GM19455 (cell line): ENCODE data around the gene COQ8B.

Experiments used
- ATAC-seq: cut with Tn5 transposase; IDR thresholded peaks from one replicate; pipeline ENCODE4 v1.9.1; 2021; ENCODE audit not compliant: unreplicated experiment

The COQ8B gene

DNA sequence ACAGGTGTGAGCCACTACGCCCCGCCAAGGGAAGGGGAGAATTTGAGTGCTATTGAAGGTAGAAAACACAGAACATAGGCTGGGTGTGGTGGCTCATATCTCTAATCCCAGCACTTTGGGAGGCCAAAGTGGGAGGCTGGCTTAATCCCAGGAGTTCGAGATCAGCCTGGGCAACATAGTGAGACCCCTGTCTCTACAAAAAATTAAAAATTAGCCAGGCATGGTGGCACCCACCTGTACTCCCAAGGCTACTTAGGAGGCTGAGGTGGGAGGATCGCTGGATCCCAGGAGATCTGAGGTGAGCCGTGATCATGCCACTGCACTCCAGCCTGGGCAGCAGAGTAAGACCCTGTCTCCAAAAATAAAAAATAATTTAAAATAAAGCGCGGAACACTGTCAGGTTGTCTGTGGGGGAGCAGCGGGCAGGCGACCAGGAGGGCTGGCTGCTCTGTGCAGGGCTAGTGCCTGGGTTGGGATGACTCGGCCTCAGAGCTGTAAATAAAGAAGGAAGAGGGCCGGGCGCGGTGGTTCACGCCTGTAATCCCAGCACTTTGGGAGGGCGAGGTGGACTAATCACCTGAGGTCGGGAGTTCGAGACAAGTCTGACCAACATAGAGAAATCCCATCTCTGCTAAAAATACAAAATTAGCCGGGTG, 74.5 kb downstream of the COQ8B start:
- ATAC-seq, result no peak
